Suprapubic skin (tissue), 4 donors: ENCODE data around the gene ADA.

Experiments
- CTCF ChIP-seq, 2 donors: fragments of 200-600 bp in 1 of 2; fragments of 450-650 bp in 1 of 2; sonication (generic) in 1 of 2; IDR thresholded peaks; one replicate each; pipeline ENCODE4 v1.5.1; 2016 to 2019; ENCODE audit warnings: antibody characterized with exemption in 2 of 2, mild to moderate bottlenecking in 1 of 2, moderate library complexity in 1 of 2
- POLR2A ChIP-seq, 2 donors: fragments of 450-650 bp; IDR thresholded peaks; one replicate each; pipeline ENCODE4 v1.6.1; 2017; ENCODE audit warnings: antibody characterized with exemption in 2 of 2, mild to moderate bottlenecking in 2 of 2, moderate library complexity in 2 of 2
- POLR2AphosphoS5 ChIP-seq, 3 donors: sonication (generic); formaldehyde crosslinking; IDR thresholded peaks; one replicate each; pipeline ENCODE4 v1.6.1; 2017; ENCODE audit warnings: antibody characterized with exemption in 3 of 3

DNA sequence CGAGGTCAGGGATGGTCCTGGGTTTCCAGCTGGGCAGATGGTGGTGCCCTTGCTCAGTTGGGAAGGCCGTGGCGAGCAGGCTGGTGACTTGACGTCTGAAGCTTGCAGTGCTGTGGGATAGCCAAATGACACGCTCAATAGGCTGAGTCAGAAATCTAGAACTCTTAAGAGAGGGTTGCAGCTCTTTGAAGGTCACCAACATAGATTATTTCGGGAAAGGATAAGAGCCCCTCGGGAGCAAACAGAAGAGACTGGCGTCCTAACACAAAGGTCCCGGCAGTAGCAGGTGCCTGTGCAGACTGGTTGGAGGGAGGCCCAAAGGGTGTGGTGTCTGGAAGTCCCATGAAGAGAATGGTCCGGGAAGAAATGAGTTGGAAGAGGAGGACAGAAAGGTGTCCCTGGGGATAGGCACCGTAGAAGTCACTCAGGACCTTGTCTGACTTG, 50.7 kb downstream of the ADA start:
- TF ChIP-seq CTCF (IDR thresholded peaks at IDR 0.05), result no peak
- TF ChIP-seq POLR2AphosphoS5 (IDR thresholded peaks at IDR 0.05), result no peak
- TF ChIP-seq POLR2A (IDR thresholded peaks at IDR 0.05), result no peak
